AG09319 (cell line): ENCODE data around the gene KLHDC7A.

Experiments
- DNase-seq: peaks from one replicate; pipeline ENCODE4 v3.0.0-alpha.2; 2010; ENCODE audit warnings: low read depth; ENCODE audit errors: extremely low read depth
- CTCF ChIP-seq: IDR thresholded peaks from 2 replicates; pipeline ENCODE4 v1.5.1; 2011; ENCODE audit warnings: low read depth, mild to moderate bottlenecking, inconsistent platforms, low read length, moderate library complexity

The KLHDC7A gene

DNA sequence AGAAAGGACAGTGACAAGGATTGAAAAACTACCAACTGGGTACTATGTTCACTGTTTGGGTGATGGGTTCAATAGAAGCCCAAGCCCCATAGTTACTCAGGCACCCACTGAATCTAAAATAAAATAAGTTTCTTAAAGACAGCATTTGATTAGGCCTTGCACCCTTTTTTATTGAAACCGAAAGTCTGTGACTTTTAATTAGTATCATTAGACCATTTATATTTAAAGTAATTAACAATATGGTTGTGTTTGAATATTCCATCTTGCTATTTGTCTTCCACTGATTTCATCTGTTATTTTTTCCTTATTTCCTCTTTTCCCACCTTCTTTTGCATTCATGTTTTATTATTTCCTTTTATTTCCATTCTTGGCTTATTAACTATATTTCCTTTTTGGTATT is 27.4 kb downstream of the KLHDC7A start:
- DNase-seq, result no peak
- no peak for TF ChIP-seq CTCF

- DNase-seq, result no peak
- TF ChIP-seq CTCF, result no peak
These were observed 30.6 kb downstream of the KLHDC7A start for GRCh38 chr1:18511149-18511873.

DNA sequence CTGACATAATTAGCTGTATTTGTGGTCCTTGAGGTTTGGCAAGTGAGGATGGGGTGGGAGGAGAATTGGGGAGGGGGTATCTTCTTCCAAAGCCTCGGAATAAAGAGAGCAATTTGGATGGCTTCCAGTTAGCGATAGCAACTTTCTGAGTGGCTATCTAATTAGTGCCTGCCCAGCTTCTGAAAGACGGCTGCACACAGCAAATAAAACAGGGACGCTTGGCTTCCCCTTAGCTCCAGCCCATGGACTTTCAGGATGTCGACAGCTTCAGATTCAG is 31.1 kb downstream of the KLHDC7A start:
- no peak for TF ChIP-seq CTCF
- no peak for DNase-seq

DNA sequence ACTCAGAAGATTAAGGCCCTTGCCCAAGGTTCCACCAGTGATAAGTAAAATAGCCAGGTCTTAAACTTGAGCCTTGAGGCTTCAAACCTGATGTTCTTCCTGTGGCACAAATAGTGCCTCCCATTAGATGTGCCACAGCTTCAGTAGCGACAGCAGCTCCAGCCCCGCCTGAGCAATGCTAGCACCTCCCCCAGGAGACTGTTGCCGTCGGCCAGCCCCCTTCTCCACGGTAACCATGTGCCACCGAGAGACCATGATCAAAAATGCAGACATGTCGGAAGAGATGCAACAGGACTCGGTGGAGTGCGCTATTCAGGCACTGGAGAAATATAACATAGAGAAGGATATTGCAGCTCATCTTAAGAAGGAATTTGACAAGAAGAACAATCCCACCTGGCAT is 32.2 kb downstream of the KLHDC7A start:
- no peak for DNase-seq

GRCh38 chr1:18513995-18514394 is 33.3 kb downstream of the KLHDC7A start:
- TF ChIP-seq CTCF, result no peak

More for the DNA sequence above, 32.2 kb downstream of the KLHDC7A start:
- no peak for TF ChIP-seq CTCF

DNA sequence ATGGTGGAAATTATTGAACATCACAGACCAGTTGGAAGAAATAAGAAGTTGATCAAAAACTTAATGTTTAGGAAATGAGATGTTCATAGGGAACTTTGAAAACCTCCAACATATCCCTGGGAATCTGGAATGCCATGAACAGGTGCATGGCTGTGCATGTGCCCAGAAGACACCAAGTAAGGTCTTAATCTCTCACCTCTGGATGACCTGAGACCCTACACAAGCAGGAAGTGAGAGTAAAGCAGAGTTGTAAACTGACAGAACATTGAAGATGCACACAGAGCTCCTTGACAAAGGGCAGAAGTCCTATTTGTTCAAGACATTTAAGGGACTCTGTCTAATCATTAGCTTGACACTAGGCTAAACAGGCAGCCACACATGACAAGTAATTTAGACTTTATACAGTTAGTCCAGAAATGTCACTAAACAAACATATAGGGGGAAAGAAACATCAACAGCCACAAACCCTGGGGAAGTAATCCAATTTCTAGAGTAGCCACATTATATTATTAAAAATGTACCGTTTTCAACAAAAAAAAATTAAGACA is 34.5 kb downstream of the KLHDC7A start:
- DNase-seq, result no peak
- TF ChIP-seq CTCF, result no peak

More at GRCh38 chr1:18513995-18514394, 33.3 kb downstream of the KLHDC7A start:
- DNase-seq, result no peak

GRCh38 chr1:18516473-18516872 is 35.7 kb downstream of the KLHDC7A start:
- TF ChIP-seq CTCF, result no peak
- no peak for DNase-seq
